Neural cell (in vitro differentiated cells): ENCODE data around the gene MPPED2. TPM values are rescaled to one million over a fixed set of nuclear protein-coding genes. Genes with fewer than 3 reads are reported as not detected.

ENCODE experiments used
- H2AFZ ChIP-seq: fragments of 200-600, 300-800 bp; sonication (generic), shearing (Covaris generic); 2 replicates; pipeline ENCODE4 v1.6.0; 2014; ENCODE audit warnings: low read depth, mild to moderate bottlenecking, antibody characterized with exemption, low read length, moderate library complexity
- H3F3A ChIP-seq: fragments of 200-600 bp; shearing (Covaris generic); 2 replicates; pipeline ENCODE4 v1.6.1; 2016; ENCODE audit warnings: mild to moderate bottlenecking, moderate library complexity, mixed read lengths, antibody characterized with exemption, low read length; ENCODE audit not compliant: insufficient read depth, poor library complexity, severe bottlenecking
- H3K27ac ChIP-seq: fragments of 200-600, 300-800 bp; sonication (generic), shearing (Covaris generic); 2 replicates; pipeline ENCODE4 v1.5.1; 2014; ENCODE audit warnings: mild to moderate bottlenecking, low read length, moderate library complexity
- H3K27me3 ChIP-seq: fragments of 300-800, 200-600 bp; sonication (generic), shearing (Covaris generic); 2 replicates; pipeline ENCODE4 v1.6.0; 2014; ENCODE audit warnings: mild to moderate bottlenecking, low read depth, low read length, moderate library complexity; ENCODE audit not compliant: insufficient read depth
- H3K36me3 ChIP-seq: fragments of 300-800, 200-600 bp; sonication (generic), shearing (Covaris generic); 2 replicates; pipeline ENCODE4 v1.5.1; 2014; ENCODE audit warnings: mild to moderate bottlenecking, antibody characterized with exemption, low read length, moderate library complexity; ENCODE audit not compliant: insufficient read depth
- H3K4me2 ChIP-seq: fragments of 300-800, 200-600 bp; sonication (generic), shearing (Covaris generic); 2 replicates; pipeline ENCODE4 v1.6.0; 2014; ENCODE audit warnings: mild to moderate bottlenecking, low read length
- H3K4me3 ChIP-seq: fragments of 300-800, 200-600 bp; sonication (generic), shearing (Covaris generic); 2 replicates; pipeline ENCODE4 v1.5.1; 2014; ENCODE audit warnings: mild to moderate bottlenecking, low read length, moderate library complexity
- H3K79me2 ChIP-seq: fragments of 200-600 bp; shearing (Covaris generic); replicated peaks from 2 replicates; pipeline ENCODE4 v1.6.0; 2014; ENCODE audit warnings: mild to moderate bottlenecking, low read length, moderate library complexity; ENCODE audit not compliant: insufficient read depth
- H3K9ac ChIP-seq: fragments of 300-800, 200-600 bp; sonication (generic), shearing (Covaris generic); 2 replicates; pipeline ENCODE4 v1.6.1; 2016; ENCODE audit warnings: mild to moderate bottlenecking, low read length, mixed read lengths
- H3K9me2 ChIP-seq: fragments of 200-600 bp; shearing (Covaris generic); 2 replicates; pipeline ENCODE4 v1.6.1; 2016; ENCODE audit warnings: mild to moderate bottlenecking, low read length, mixed read lengths; ENCODE audit not compliant: insufficient read depth
- H3K9me3 ChIP-seq: fragments of 200-600, 300-800 bp; sonication (generic), shearing (Covaris generic); 2 replicates; pipeline ENCODE4 v1.6.1; 2016; ENCODE audit warnings: mild to moderate bottlenecking, mixed run types, low read length, moderate library complexity, mixed read lengths
- H4K20me1 ChIP-seq: fragments of 200-600 bp; shearing (Covaris generic); 2 replicates; pipeline ENCODE4 v1.6.1; 2016; ENCODE audit warnings: mild to moderate bottlenecking, mixed run types; ENCODE audit not compliant: insufficient read depth
- CTCF ChIP-seq: fragments of 450-650 bp; IDR thresholded peaks from 2 replicates; pipeline ENCODE4 v1.5.1; 2014; ENCODE audit warnings: antibody characterized with exemption, mild to moderate bottlenecking, moderate library complexity; ENCODE audit not compliant: poor library complexity, severe bottlenecking
- EP300 ChIP-seq: fragments of 450-650 bp; conservative IDR thresholded peaks from 2 replicates; pipeline ENCODE4 v1.6.1; 2014; ENCODE audit warnings: antibody characterized with exemption, mild to moderate bottlenecking, moderate library complexity; ENCODE audit not compliant: poor library complexity, severe bottlenecking
- EZH2 ChIP-seq: fragments of 200-600, 300-800 bp; shearing (Covaris generic), sonication (generic); IDR thresholded peaks from 2 replicates; pipeline ENCODE4 v1.6.1; 2014; ENCODE audit warnings: antibody characterized with exemption, low read length, borderline replicate concordance, mild to moderate bottlenecking; ENCODE audit not compliant: insufficient read depth, poor library complexity, severe bottlenecking
- MXI1 ChIP-seq: fragments of 450-650 bp; conservative IDR thresholded peaks from 2 replicates; pipeline ENCODE4 v1.6.1; 2014; ENCODE audit warnings: antibody characterized with exemption, mild to moderate bottlenecking; ENCODE audit not compliant: poor library complexity, severe bottlenecking
- POLR2AphosphoS5 ChIP-seq: IDR thresholded peaks from 2 replicates; pipeline ENCODE4 v1.6.1; 2012
- RAD21 ChIP-seq: fragments of 450-650 bp; conservative IDR thresholded peaks from 2 replicates; pipeline ENCODE4 v1.6.1; 2014; ENCODE audit warnings: antibody characterized with exemption, mild to moderate bottlenecking, moderate library complexity
- REST ChIP-seq: IDR thresholded peaks from 2 replicates; pipeline ENCODE4 v1.6.1; 2012; ENCODE audit warnings: borderline replicate concordance
- SMC3 ChIP-seq: fragments of 450-650 bp; conservative IDR thresholded peaks from 2 replicates; pipeline ENCODE4 v1.6.1; 2014; ENCODE audit warnings: antibody characterized with exemption, mild to moderate bottlenecking, moderate library complexity; ENCODE audit not compliant: poor library complexity
- TAF1 ChIP-seq: IDR thresholded peaks from 2 replicates; pipeline ENCODE4 v1.6.1; 2012; ENCODE audit warnings: low read depth
- polyA plus RNA-seq: library from polyadenylated mRNA; depleted of rRNA; stranded (reverse); fragments of >200 nt; gene quantifications from 2 replicates; pipeline ENCODE4 v1.2.3, GENCODE V29; 2014

Gene MPPED2
- polyA plus RNA-seq, 1 donor from 2014 or later = 99.7 TPM

- TF ChIP-seq EZH2 (no peak), RAD21 (no peak), POLR2AphosphoS5 (no peak), REST (no peak), MXI1 (no peak), TAF1 (no peak), EP300 (no peak), CTCF (no peak), SMC3 (no peak)
- H3K79me2 ChIP-seq = no peaks in the 10 kb centered on the region
- H3K36me3 ChIP-seq = no peaks in the 10 kb centered on the region
- H3K4me2 ChIP-seq = no peak overlapping the region
- no peaks in the 10 kb centered on the region for H3K27me3 ChIP-seq
- H3K9me2 ChIP-seq = no peaks in the 10 kb centered on the region
- no peak overlapping the region for H3K9ac ChIP-seq
- no peak overlapping the region for H3K4me3 ChIP-seq
- no peaks in the 10 kb centered on the region for H4K20me1 ChIP-seq
- no peak overlapping the region for H3K27ac ChIP-seq
- no peaks in the 10 kb centered on the region for H3F3A ChIP-seq
- H2AFZ ChIP-seq = no peak overlapping the region
- no peaks in the 10 kb centered on the region for H3K9me3 ChIP-seq
Measured at GRCh38 chr11:30395751-30396150, 190.4 kb downstream of the MPPED2 start.

- no peaks in the 10 kb centered on the region for H3K79me2 ChIP-seq
- H3K4me2 ChIP-seq = no peak overlapping the region
- no peaks in the 10 kb centered on the region for H3K27me3 ChIP-seq
Measured at GRCh38 chr11:30393012-30393411, 193.1 kb downstream of the MPPED2 start.

More at GRCh38 chr11:30393012-30393411, 193.1 kb downstream of the MPPED2 start:
- Histone ChIP-seq H3K9me3 (no peaks in the 10 kb centered on the region), H3F3A (no peaks in the 10 kb centered on the region), H3K4me3 (no peak overlapping the region), H4K20me1 (no peaks in the 10 kb centered on the region), H3K9me2 (no peaks in the 10 kb centered on the region), H2AFZ (no peak overlapping the region), H3K9ac (no peak overlapping the region), H3K36me3 (no peaks in the 10 kb centered on the region), H3K27ac (no peak overlapping the region)
- TF ChIP-seq MXI1 (no peak), RAD21 (no peak), POLR2AphosphoS5 (no peak), REST (no peak), EZH2 (no peak), SMC3 (no peak), TAF1 (no peak), CTCF (no peak), EP300 (no peak)
